Tibial artery (tissue), 4 donors: ENCODE data around the gene KCNT1.

Source experiments
- DNase-seq, 2 donors: peaks; one replicate each; pipeline ENCODE4 v3.0.0-alpha.2; 2019
- H3K27ac ChIP-seq, 2 donors: fragments of 200-600 bp; sonication (generic) in 1 of 2; 1 replicate in 1 of 2; 2 replicates in 1 of 2; pipeline ENCODE4 v1.5.1; 2018 to 2019; ENCODE audit warnings: mild to moderate bottlenecking in 1 of 2
- H3K27me3 ChIP-seq, 2 donors: fragments of 200-600 bp; sonication (generic) in 1 of 2; one replicate each; pipeline versions ENCODE4 v1.5.1 to v1.6.0; 2016 to 2019
- H3K36me3 ChIP-seq, 3 donors: fragments of 200-600 bp; sonication (generic) in 2 of 3; one replicate each; pipeline ENCODE4 v1.5.1; 2016 to 2019; ENCODE audit warnings: mild to moderate bottlenecking in 2 of 3
- H3K4me1 ChIP-seq, 4 donors: fragments of 200-600 bp; sonication (generic) in 2 of 4; 1 replicate in 3 of 4; 2 replicates in 1 of 4; pipeline ENCODE4 v1.5.1; 2016 to 2019
- H3K4me3 ChIP-seq, 2 donors: fragments of 200-600 bp; sonication (generic) in 1 of 2; 1 replicate in 1 of 2; 2 replicates in 1 of 2; pipeline ENCODE4 v1.5.1; 2018 to 2019; ENCODE audit warnings: mild to moderate bottlenecking in 2 of 2
- H3K9me3 ChIP-seq, 3 donors: fragments of 200-600 bp; sonication (generic) in 1 of 3; one replicate each; pipeline ENCODE4 v1.5.1; 2016 to 2019
- CTCF ChIP-seq, 2 experiments: fragments of 200-600 bp in 1 of 2; fragments of 450-650 bp in 1 of 2; IDR thresholded peaks; one replicate each; pipeline ENCODE4 v1.5.1; 2017 to 2019; ENCODE audit warnings: antibody characterized with exemption in 2 of 2, mild to moderate bottlenecking in 1 of 2, moderate library complexity in 1 of 2
- intact Hi-C: fragments of 100-400 bp; cut with DNase I; formaldehyde crosslinking; loops from one replicate; pipeline ENCODE4 v1.15.0; 2023; ENCODE audit warnings: low total_unique reads

KCNT1 gene

GRCh38 chr9:135696446-135696845, 5.5 kb upstream of the KCNT1 start:
- intact Hi-C loops = no loop called here

DNA sequence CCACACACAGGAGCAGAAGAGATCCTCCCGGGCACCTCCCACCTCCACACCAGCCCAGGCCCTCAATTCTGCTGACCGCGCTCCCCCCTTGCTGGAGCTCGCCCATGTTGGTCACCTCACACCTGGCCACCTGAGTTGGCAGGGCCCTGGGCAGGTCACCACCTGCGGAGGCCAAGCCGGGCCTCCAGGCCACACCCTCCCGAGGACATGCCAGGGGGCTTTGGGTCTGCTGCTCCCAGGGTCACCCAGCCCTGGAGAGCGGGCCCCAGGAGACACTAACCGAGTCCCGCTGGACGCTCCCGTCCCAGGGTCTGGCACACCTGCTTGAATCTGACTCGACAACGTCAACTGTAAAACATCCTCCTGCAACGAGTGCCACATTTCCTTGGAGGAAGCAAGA, 4.8 kb upstream of the KCNT1 start:
- H3K4me3 ChIP-seq = no peak overlapping the region
- no peak overlapping the region for H3K27ac ChIP-seq
- no peaks in the 10 kb centered on the region for H3K36me3 ChIP-seq
- no peak for DNase-seq
- TF ChIP-seq CTCF (IDR thresholded peaks at IDR 0.05) = no peak
- intact Hi-C loops = no loop called here
- H3K27me3 ChIP-seq = peaks cover 0 to 50% of the 10 kb centered on the region in 2 donors
- peaks cover 0 to 8% (median 7%) of the 10 kb centered on the region in 4 donors for H3K4me1 ChIP-seq
- no peaks in the 10 kb centered on the region for H3K9me3 ChIP-seq

More at GRCh38 chr9:135696446-135696845, 5.5 kb upstream of the KCNT1 start:
- H3K27ac ChIP-seq = no peak overlapping the region
- peaks cover 0 to 42% of the 10 kb centered on the region in 2 donors for H3K27me3 ChIP-seq
- TF ChIP-seq CTCF (IDR thresholded peaks at IDR 0.05) = no peak
- H3K36me3 ChIP-seq = no peaks in the 10 kb centered on the region
- H3K9me3 ChIP-seq = no peaks in the 10 kb centered on the region
- no peaks in the 10 kb centered on the region for H3K4me1 ChIP-seq
- no peak overlapping the region for H3K4me3 ChIP-seq
- no peak for DNase-seq

DNA sequence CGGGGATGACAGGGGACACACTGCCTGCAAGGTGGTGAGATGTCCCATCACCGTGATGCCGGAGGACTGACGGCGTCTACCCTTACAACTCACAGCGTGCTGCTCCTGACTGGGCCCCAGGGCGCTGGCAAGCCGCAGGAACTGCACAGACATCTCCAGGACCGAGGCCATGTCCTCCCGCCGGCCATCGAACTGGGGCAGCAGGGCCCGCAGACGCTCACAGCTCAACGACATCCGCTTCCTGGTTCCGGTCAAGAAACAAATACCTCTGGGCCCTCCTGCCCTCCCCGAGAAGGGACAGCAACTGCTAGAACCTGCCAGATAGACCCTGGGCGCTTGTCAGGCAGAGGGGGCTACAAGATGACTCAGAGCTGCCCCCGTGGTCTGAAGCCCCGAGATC, 3.7 kb upstream of the KCNT1 start:
- intact Hi-C loops = no loop called here
- Histone ChIP-seq H3K4me3 (no peak overlapping the region), H3K9me3 (no peaks in the 10 kb centered on the region), H3K27ac (no peak overlapping the region), H3K27me3 (peaks cover 0 to 50% of the 10 kb centered on the region in 2 donors), H3K4me1 (peaks cover 0 to 16% (median 12%) of the 10 kb centered on the region in 4 donors), H3K36me3 (no peaks in the 10 kb centered on the region)
- TF ChIP-seq CTCF (IDR thresholded peaks at IDR 0.05) = no peak
- no peak for DNase-seq

DNA sequence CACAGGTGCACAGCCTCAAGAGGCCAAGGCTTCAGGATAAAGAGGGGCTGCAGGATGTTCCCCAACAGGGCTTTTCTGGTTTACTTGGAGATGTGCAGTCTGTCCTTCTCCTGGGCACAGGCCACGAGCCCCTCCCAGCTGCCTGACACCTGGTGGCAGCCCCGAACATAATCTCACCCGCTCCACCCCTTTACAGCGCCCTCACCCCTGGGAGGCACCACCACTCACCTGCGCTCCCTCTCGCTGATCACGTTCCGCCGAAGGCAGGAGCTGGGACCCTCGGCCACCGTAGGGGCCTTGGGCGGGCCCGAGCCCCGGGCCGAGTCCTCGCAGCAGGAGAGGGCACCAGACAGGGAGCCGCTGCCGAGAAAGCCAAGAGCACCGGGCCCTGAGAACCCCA, 3.2 kb upstream of the KCNT1 start:
- Histone ChIP-seq H3K36me3 (no peaks in the 10 kb centered on the region), H3K4me1 (peaks cover 0 to 16% (median 12%) of the 10 kb centered on the region in 4 donors), H3K27ac (no peak overlapping the region), H3K9me3 (no peaks in the 10 kb centered on the region), H3K27me3 (peaks cover 0 to 51% of the 10 kb centered on the region in 2 donors), H3K4me3 (no peak overlapping the region)
- no peak for DNase-seq
- intact Hi-C loops = no loop called here
- TF ChIP-seq CTCF (IDR thresholded peaks at IDR 0.05) = no peak

- intact Hi-C loops = no loop called here
- Histone ChIP-seq H3K27me3 (peaks cover 0 to 51% of the 10 kb centered on the region in 2 donors), H3K4me3 (no peak within 1 kb of the TSS), H3K4me1 (peaks cover 0 to 16% (median 12%) of the 10 kb centered on the region in 4 donors), H3K9me3 (no peaks in the 10 kb centered on the region), H3K36me3 (no peaks in the 10 kb centered on the region), H3K27ac (no peak within 1 kb of the TSS)
- TF ChIP-seq CTCF (IDR thresholded peaks at IDR 0.05) = no peak
- no peak for DNase-seq
These were observed 2.5 kb upstream of the KCNT1 start, which contains the start of gene SOHLH1 for GRCh38 chr9:135699440-135699839. Gene SOHLH1, minus strand, starts transcription at chr9:135699481. Its CDS starts 14 bp downstream, at chr9:135699467.

DNA sequence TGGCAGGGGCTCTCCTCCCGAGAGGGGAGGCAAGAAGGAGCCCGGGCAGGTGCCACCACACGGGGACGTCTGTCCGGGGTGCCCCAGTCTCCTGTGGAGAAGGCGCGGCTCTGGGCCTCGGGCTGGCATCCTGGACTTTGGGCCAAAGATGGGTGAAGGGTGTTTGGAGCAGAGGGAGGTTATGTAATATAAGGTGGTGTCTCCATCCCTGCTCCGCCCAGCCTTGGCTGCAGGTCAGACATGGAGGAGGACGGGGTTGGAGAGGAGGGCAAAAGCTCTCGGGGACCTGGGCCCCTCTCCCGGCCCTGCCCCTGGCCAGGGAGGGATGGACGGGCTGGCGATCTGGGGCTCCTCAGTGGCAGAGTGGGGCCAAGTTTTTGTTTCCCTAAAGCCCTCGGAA, 1.5 kb upstream of the KCNT1 start:
- Histone ChIP-seq H3K4me3 (no peak overlapping the region), H3K9me3 (no peaks in the 10 kb centered on the region), H3K36me3 (no peaks in the 10 kb centered on the region), H3K27ac (no peak overlapping the region), H3K4me1 (peaks cover 0 to 19% (median 14%) of the 10 kb centered on the region in 4 donors), H3K27me3 (peaks cover 0 to 58% of the 10 kb centered on the region in 2 donors)
- intact Hi-C loops = no loop called here
- no peak for TF ChIP-seq CTCF (IDR thresholded peaks at IDR 0.05)
- DNase-seq = no peak
